Endodermal cell (in vitro differentiated cells): ENCODE measurements around the gene SLC9C1. TPM values are rescaled to one million over a fixed set of nuclear protein-coding genes. Genes with fewer than 3 reads are reported as not detected.

Experiments
- DNase-seq: peaks from one replicate; pipeline ENCODE4 v3.0.0-alpha.2; 2017
- H3K27ac ChIP-seq: 2 replicates; pipeline ENCODE4 v1.5.1; 2013; ENCODE audit warnings: mild to moderate bottlenecking, low read depth, low read length, moderate library complexity
- H3K27me3 ChIP-seq: 2 replicates; pipeline ENCODE4 v1.6.1; 2013; ENCODE audit warnings: mild to moderate bottlenecking, low read length, moderate library complexity; ENCODE audit not compliant: insufficient read depth, control insufficient read depth, poor library complexity, severe bottlenecking
- H3K36me3 ChIP-seq: 2 replicates; pipeline ENCODE4 v1.7.0; 2013; ENCODE audit warnings: mild to moderate bottlenecking, low read length, moderate library complexity; ENCODE audit not compliant: control insufficient read depth, insufficient read depth
- H3K4me1 ChIP-seq: one replicate; pipeline ENCODE4 v1.7.0; 2013; ENCODE audit warnings: low read length; ENCODE audit not compliant: control insufficient read depth, insufficient read depth
- H3K4me3 ChIP-seq: 2 replicates; pipeline ENCODE4 v1.5.1; 2013; ENCODE audit warnings: mild to moderate bottlenecking, low read length, moderate library complexity
- H3K9ac ChIP-seq: 2 replicates; pipeline ENCODE4 v1.6.1; 2013; ENCODE audit warnings: mild to moderate bottlenecking, low read length, moderate library complexity; ENCODE audit not compliant: poor library complexity, severe bottlenecking; ENCODE audit errors: extremely low read depth
- H3K9me3 ChIP-seq: 2 replicates; pipeline ENCODE4 v1.6.1; 2013; ENCODE audit warnings: mild to moderate bottlenecking, low read length, moderate library complexity; ENCODE audit not compliant: control insufficient read depth
- H3K27ac Mint-ChIP-seq: 2 replicates; pipeline ENCODE4 v1.8.0; 2020; ENCODE audit warnings: mixed read lengths
- H3K27me3 Mint-ChIP-seq: 2 replicates; pipeline ENCODE4 v1.8.0; 2021; ENCODE audit warnings: mild to moderate bottlenecking, mixed read lengths; ENCODE audit not compliant: insufficient read depth
- H3K36me3 Mint-ChIP-seq: 2 replicates; pipeline ENCODE4 v1.8.0; 2020; ENCODE audit warnings: low read depth, mixed read lengths
- H3K4me1 Mint-ChIP-seq: 2 replicates; pipeline ENCODE4 v1.8.0; 2020; ENCODE audit warnings: mixed read lengths
- H3K4me3 Mint-ChIP-seq: 2 replicates; pipeline ENCODE4 v1.8.0; 2020; ENCODE audit warnings: mild to moderate bottlenecking, moderate library complexity, mixed read lengths
- H3K9me3 Mint-ChIP-seq: 2 replicates; pipeline ENCODE4 v1.8.0; 2020; ENCODE audit warnings: mild to moderate bottlenecking, mixed read lengths
- CTCF ChIP-seq: fragments of 200-600 bp; sonication (generic); conservative IDR thresholded peaks from 2 replicates; pipeline ENCODE4 v1.5.0; 2021; ENCODE audit warnings: antibody characterized with exemption, mild to moderate bottlenecking
- WGBS, 2 experiments: methylation state at CpG; one replicate each; pipeline versions ENCODE4 v1.1.5 to v1.1.7; 2013; ENCODE audit warnings: missing lambda C conversion rate in 2 of 2, mixed read lengths in 1 of 2; ENCODE audit not compliant: insufficient coverage in 1 of 2, insufficient read length in 1 of 2; 5-methylcytosine and 5-hydroxymethylcytosine counted together
- total RNA-seq, 2 donors: library from RNA; stranded (reverse); fragmentation: NEBNext Ultra II Directional in 1 of 2; extraction: Animal tissue kit (Norgen Biotek cat#: 25700) in 1 of 2; gene quantifications; 2 replicates in 1 of 2; 3 replicates in 1 of 2; pipeline ENCODE4 v1.2.1, GENCODE V29; 2021

Gene SLC9C1
- total RNA-seq, 2 donors from 2014 or later = 0.24 to 0.66 TPM

- H3K27me3 Mint-ChIP-seq = no peaks in the 10 kb centered on the region
- no peaks in the 10 kb centered on the region for H3K9me3 ChIP-seq
- H3K9me3 Mint-ChIP-seq = no peaks in the 10 kb centered on the region
- H3K27ac ChIP-seq = no peak overlapping the region
- no peak overlapping the region for H3K27ac Mint-ChIP-seq
- peaks cover 61% of the 10 kb centered on the region for H3K4me1 Mint-ChIP-seq
- H3K4me3 ChIP-seq = no peak overlapping the region
- H3K4me3 Mint-ChIP-seq = no peak overlapping the region
- H3K36me3 Mint-ChIP-seq = peaks cover 37% of the 10 kb centered on the region
- TF ChIP-seq CTCF = no peak
- peaks cover 4% of the 10 kb centered on the region for H3K4me1 ChIP-seq
- no peaks in the 10 kb centered on the region for H3K27me3 ChIP-seq
- H3K9ac ChIP-seq = no peak overlapping the region
- no peak for DNase-seq
- peaks cover 30% of the 10 kb centered on the region for H3K36me3 ChIP-seq
Observed at GRCh38 chr3:112339134-112339533, 45.1 kb upstream of the SLC9C1 start.

- Mint-ChIP-seq H3K27ac (no peak overlapping the region), H3K4me1 (peaks cover 61% of the 10 kb centered on the region), H3K4me3 (no peak overlapping the region), H3K27me3 (no peaks in the 10 kb centered on the region), H3K36me3 (peaks cover 35% of the 10 kb centered on the region), H3K9me3 (no peaks in the 10 kb centered on the region)
- H3K9ac ChIP-seq = no peak overlapping the region
- no peaks in the 10 kb centered on the region for H3K27me3 ChIP-seq
- peaks cover 4% of the 10 kb centered on the region for H3K4me1 ChIP-seq
- no peak overlapping the region for H3K27ac ChIP-seq
- no peak for TF ChIP-seq CTCF
- 100% methylated on average over 1 of the region's 2 CpGs; no CpG with 5 or more reads in 1 of the 2 experiments for WGBS, 2 experiments
- peaks cover 26% of the 10 kb centered on the region for H3K36me3 ChIP-seq
- peak overlapping the region; percentile 4 for H3K4me3 ChIP-seq
- no peaks in the 10 kb centered on the region for H3K9me3 ChIP-seq
- no peak for DNase-seq
Observed at GRCh38 chr3:112338727-112339056, 44.7 kb upstream of the SLC9C1 start.

- H3K9me3 ChIP-seq = no peaks in the 10 kb centered on the region
- no peak overlapping the region for H3K9ac ChIP-seq
- peaks cover 25% of the 10 kb centered on the region for H3K36me3 ChIP-seq
- Mint-ChIP-seq H3K4me3 (no peak overlapping the region), H3K27ac (no peak overlapping the region), H3K9me3 (no peaks in the 10 kb centered on the region), H3K36me3 (peaks cover 32% of the 10 kb centered on the region), H3K27me3 (no peaks in the 10 kb centered on the region), H3K4me1 (peaks cover 61% of the 10 kb centered on the region)
- H3K27ac ChIP-seq = no peak overlapping the region
- H3K4me1 ChIP-seq = peaks cover 4% of the 10 kb centered on the region
- DNase-seq = no peak
- no peak for TF ChIP-seq CTCF
- 78 to 91% methylated on average over 3 to 6 of the region's 6 CpGs for WGBS, 2 experiments
- peak overlapping the region; percentile 4 for H3K4me3 ChIP-seq
- H3K27me3 ChIP-seq = no peaks in the 10 kb centered on the region
Observed at GRCh38 chr3:112338021-112338726, 44.2 kb upstream of the SLC9C1 start.
